HepG2 (cell line): ENCODE measurements around the gene SLC22A23. TPM values are rescaled to one million over a fixed set of nuclear protein-coding genes. Genes with fewer than 3 reads are reported as not detected.

Source experiments
- ARNTL ChIP-seq: sonication (generic); formaldehyde crosslinking; IDR thresholded peaks from 2 replicates; pipeline ENCODE4 v1.4.0; 2020; ENCODE audit warnings: mild to moderate bottlenecking, missing genetic modification reagents
- DZIP1 ChIP-seq: sonication (generic); formaldehyde crosslinking; IDR thresholded peaks from 2 replicates; pipeline ENCODE4 v1.5.0; 2020; ENCODE audit warnings: mild to moderate bottlenecking, missing genetic modification reagents
- FOXP4 ChIP-seq: sonication (generic); formaldehyde crosslinking; IDR thresholded peaks from 2 replicates; pipeline ENCODE4 v1.4.0; 2020; ENCODE audit warnings: missing genetic modification reagents
- GATAD2A ChIP-seq: IDR thresholded peaks from 2 replicates; pipeline ENCODE4 v1.6.1; 2016
- GLMP ChIP-seq: sonication (generic); formaldehyde crosslinking; IDR thresholded peaks from 2 replicates; pipeline ENCODE4 v1.9.0; 2021; ENCODE audit warnings: missing genetic modification reagents, mild to moderate bottlenecking, borderline replicate concordance
- GPN1 ChIP-seq: sonication (generic); formaldehyde crosslinking; IDR thresholded peaks from 2 replicates; pipeline ENCODE4 v1.5.1; 2020; ENCODE audit warnings: missing genetic modification reagents, borderline replicate concordance
- KAT7 ChIP-seq: IDR thresholded peaks from 2 replicates; pipeline ENCODE4 v1.6.1; 2018; ENCODE audit warnings: borderline replicate concordance, missing compliant biosample characterization
- MAF1 ChIP-seq: sonication (generic); formaldehyde crosslinking; IDR thresholded peaks from 2 replicates; pipeline ENCODE4 v1.5.0; 2020; ENCODE audit warnings: missing genetic modification reagents, borderline replicate concordance
- PATZ1 ChIP-seq: sonication (generic); formaldehyde crosslinking; IDR thresholded peaks from 2 replicates; pipeline ENCODE4 v1.4.0; 2020; ENCODE audit warnings: missing genetic modification reagents
- RARA ChIP-seq: IDR thresholded peaks from 2 replicates; pipeline ENCODE4 v1.6.1; 2016; ENCODE audit warnings: missing genetic modification reagents, missing compliant biosample characterization
- RBM39 ChIP-seq: fragments of 200-400 bp; formaldehyde crosslinking; IDR thresholded peaks from one replicate; pipeline ENCODE4 v1.6.1; 2018; ENCODE audit warnings: antibody characterized with exemption, mild to moderate bottlenecking, low read depth, low read length; ENCODE audit not compliant: poor library complexity, severe bottlenecking
- SP4 ChIP-seq: sonication (generic); formaldehyde crosslinking; IDR thresholded peaks from 2 replicates; pipeline ENCODE4 v1.8.1; 2023; ENCODE audit warnings: mild to moderate bottlenecking, missing genetic modification reagents
- SP5 ChIP-seq: IDR thresholded peaks from 2 replicates; pipeline ENCODE4 v1.6.1; 2016; ENCODE audit warnings: low read depth, borderline replicate concordance
- TOPORS ChIP-seq: sonication (generic); formaldehyde crosslinking; IDR thresholded peaks from 2 replicates; pipeline ENCODE4 v1.8.0; 2023; ENCODE audit warnings: mild to moderate bottlenecking, missing genetic modification reagents
- ZMYM2 ChIP-seq: sonication (generic); formaldehyde crosslinking; IDR thresholded peaks from 2 replicates; pipeline ENCODE4 v1.8.0; 2022; ENCODE audit warnings: mild to moderate bottlenecking, missing genetic modification reagents
- ZNF101 ChIP-seq: sonication (generic); formaldehyde crosslinking; IDR thresholded peaks from 2 replicates; pipeline ENCODE4 v1.4.0; 2020; ENCODE audit warnings: mild to moderate bottlenecking, low read depth, missing genetic modification reagents, borderline replicate concordance
- ZNF761 ChIP-seq: sonication (generic); formaldehyde crosslinking; conservative IDR thresholded peaks from 2 replicates; pipeline ENCODE4 v1.4.0; 2020; ENCODE audit warnings: mild to moderate bottlenecking, missing genetic modification reagents
- ZNF782 ChIP-seq: sonication (generic); formaldehyde crosslinking; IDR thresholded peaks from 2 replicates; pipeline ENCODE4 v1.4.0; 2020; ENCODE audit warnings: missing genetic modification reagents, mild to moderate bottlenecking, borderline replicate concordance
- ZNF784 ChIP-seq: sonication (generic); formaldehyde crosslinking; IDR thresholded peaks from 2 replicates; pipeline ENCODE4 v1.5.1; 2020; ENCODE audit warnings: missing genetic modification reagents, mild to moderate bottlenecking, borderline replicate concordance
- ZNF841 ChIP-seq: sonication (generic); formaldehyde crosslinking; IDR thresholded peaks from 2 replicates; pipeline ENCODE4 v1.8.1; 2023; ENCODE audit warnings: missing genetic modification reagents, borderline replicate concordance
- polyA plus RNA-seq, 8 experiments: library from polyadenylated mRNA; depleted of rRNA in 3 of 8; stranded (reverse) in 7 of 8; unstranded in 1 of 8; fragments of >200 nt; fragmentation: Illumina TruSeq in 4 of 8; extraction: Trizol in 4 of 8; gene quantifications; 2 replicates each; pipeline versions ENCODE4 v1.2.1 to v1.2.3, GENCODE V29; 2011 to 2016; ENCODE audit warnings: low read depth in 4 of 8, missing spikeins in 1 of 8, mixed read lengths in 1 of 8; ENCODE audit not compliant: insufficient read depth in 1 of 8
- total RNA-seq, 5 experiments: library from RNA; depleted of rRNA; stranded (reverse); fragments of >200 nt; fragmentation: Illumina TruSeq; extraction: Trizol; gene quantifications; 2 replicates each; pipeline ENCODE4 v1.2.3, GENCODE V29; 2016; ENCODE audit warnings: low read depth in 1 of 5

Gene SLC22A23
- total and polyA plus RNA-seq, 2 of the 13 experiments (the other 11 are each of a cell fraction or from before 2014, with no cell fraction given), result 11.8 to 17.5 TPM

- TF ChIP-seq FOXP4 (CRISPR knock-in tag) (peak; percentile 64), ARNTL (CRISPR knock-in tag) (no peak; the same call in 1 of the 2 replicates), KAT7 (CRISPR knock-in tag) (no peak; the same call in 1 of the 2 replicates), RARA (CRISPR knock-in tag) (peak; percentile 72), DZIP1 (0 out of 2 replicates have a peak, but pooled peaks have one; percentile 20), TOPORS (CRISPR knock-in tag) (no peak), ZNF782 (0 out of 2 replicates have a peak, but pooled peaks have one; percentile 32), GATAD2A (CRISPR knock-in tag) (peak; percentile 69), PATZ1 (0 out of 2 replicates have a peak, but pooled peaks have one; percentile 28), ZMYM2 (CRISPR knock-in tag) (peak; percentile 83; the same call in 1 of the 2 replicates), ZNF784 (CRISPR knock-in tag) (peak; percentile 50; the same call in 1 of the 2 replicates), RBM39 (peak; percentile 28), SP5 (0 out of 2 replicates have a peak, but pooled peaks have one; percentile 30), ZNF101 (0 out of 2 replicates have a peak, but pooled peaks have one; percentile 36), ZNF841 (CRISPR knock-in tag) (no peak), GLMP (no peak), ZNF761 (CRISPR knock-in tag) (peak; percentile 73; the same call in 1 of the 2 replicates), GPN1 (CRISPR knock-in tag) (no peak), SP4 (CRISPR knock-in tag) (no peak), MAF1 (no peak)
Observed at GRCh38 chr6:3412779-3413500, 43.9 kb downstream of the SLC22A23 start (continued).
